D721Med (cell line): ENCODE measurements around the gene PHYKPL.

Experiments used
- DNase-seq: peaks from one replicate; pipeline ENCODE4 v3.0.0; 2011; ENCODE audit warnings: low spot score; ENCODE audit not compliant: insufficient read length
- FAIRE-seq: peaks from 2 replicates; lab custom pipeline; 2011; peaks lifted over from hg19 to GRCh38; lab: Jason Lieb, UNC
- CTCF ChIP-seq: IDR thresholded peaks from 2 replicates; pipeline ENCODE4 v1.5.1; 2012; ENCODE audit warnings: mild to moderate bottlenecking, control low read depth; ENCODE audit not compliant: insufficient read depth; ENCODE audit errors: missing control alignments

The PHYKPL gene

GRCh38 chr5:178238711-178239592, 6.3 kb upstream of the PHYKPL start:
- no peak for TF ChIP-seq CTCF
- FAIRE-seq (no peak), DNase-seq (no peak)

- DNase-seq (no peak), FAIRE-seq (no peak)
- no peak for TF ChIP-seq CTCF
These were observed 5.7 kb upstream of the PHYKPL start for GRCh38 chr5:178238313-178238635.

- FAIRE-seq (no peak), DNase-seq (no peak)
- TF ChIP-seq CTCF: no peak
These were observed 5.1 kb upstream of the PHYKPL start for GRCh38 chr5:178237431-178238312.

GRCh38 chr5:178236679-178237078, 4.1 kb upstream of the PHYKPL start:
- FAIRE-seq (no peak), DNase-seq (no peak)
- no peak for TF ChIP-seq CTCF

- DNase-seq (no peak), FAIRE-seq (no peak)
- no peak for TF ChIP-seq CTCF
These were observed 3.5 kb upstream of the PHYKPL start for GRCh38 chr5:178236126-178236525.

GRCh38 chr5:178235588-178235974, 3.0 kb upstream of the PHYKPL start:
- no peak for FAIRE-seq
- no peak for DNase-seq
- no peak for TF ChIP-seq CTCF
